ENCODE data around the gene DHX40.

DNA sequence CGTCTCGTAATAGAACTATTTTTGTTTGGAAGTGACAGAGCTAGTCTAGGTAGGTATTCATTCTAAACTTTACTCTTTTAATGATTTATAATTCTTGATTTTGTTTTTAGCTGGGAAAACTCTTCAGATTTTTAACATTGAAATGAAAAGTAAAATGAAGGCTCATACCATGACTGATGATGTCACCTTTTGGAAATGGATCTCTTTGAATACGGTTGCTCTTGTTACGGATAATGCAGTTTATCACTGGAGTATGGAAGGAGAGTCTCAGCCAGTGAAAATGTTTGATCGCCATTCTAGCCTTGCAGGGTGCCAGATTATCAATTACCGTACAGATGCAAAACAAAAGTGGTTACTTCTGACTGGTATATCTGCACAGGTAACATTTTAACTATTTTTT is 81.9 kb downstream of the DHX40 start:
- TF ChIP-seq, protein P1, sequence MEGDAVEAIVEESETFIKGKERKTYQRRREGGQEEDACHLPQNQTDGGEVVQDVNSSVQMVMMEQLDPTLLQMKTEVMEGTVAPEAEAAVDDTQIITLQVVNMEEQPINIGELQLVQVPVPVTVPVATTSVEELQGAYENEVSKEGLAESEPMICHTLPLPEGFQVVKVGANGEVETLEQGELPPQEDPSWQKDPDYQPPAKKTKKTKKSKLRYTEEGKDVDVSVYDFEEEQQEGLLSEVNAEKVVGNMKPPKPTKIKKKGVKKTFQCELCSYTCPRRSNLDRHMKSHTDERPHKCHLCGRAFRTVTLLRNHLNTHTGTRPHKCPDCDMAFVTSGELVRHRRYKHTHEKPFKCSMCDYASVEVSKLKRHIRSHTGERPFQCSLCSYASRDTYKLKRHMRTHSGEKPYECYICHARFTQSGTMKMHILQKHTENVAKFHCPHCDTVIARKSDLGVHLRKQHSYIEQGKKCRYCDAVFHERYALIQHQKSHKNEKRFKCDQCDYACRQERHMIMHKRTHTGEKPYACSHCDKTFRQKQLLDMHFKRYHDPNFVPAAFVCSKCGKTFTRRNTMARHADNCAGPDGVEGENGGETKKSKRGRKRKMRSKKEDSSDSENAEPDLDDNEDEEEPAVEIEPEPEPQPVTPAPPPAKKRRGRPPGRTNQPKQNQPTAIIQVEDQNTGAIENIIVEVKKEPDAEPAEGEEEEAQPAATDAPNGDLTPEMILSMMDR (IDR thresholded peaks at IDR 0.05) = no peak
- no peak for TF ChIP-seq POLR2A (IDR thresholded peaks at IDR 0.05)

All from body of pancreas (tissue), 4 donors.